Tibial nerve (tissue), 4 donors: Measurements from ENCODE around the gene KCNA10.

Experiments used
- CTCF ChIP-seq, 5 experiments: fragments of 200-600 bp in 3 of 5; fragments of 450-650 bp in 2 of 5; sonication (generic) in 3 of 5; IDR thresholded peaks; one replicate each; pipeline ENCODE4 v1.5.1; 2016 to 2019; ENCODE audit warnings: antibody characterized with exemption in 5 of 5, mild to moderate bottlenecking in 3 of 5, moderate library complexity in 2 of 5
- EP300 ChIP-seq, 2 donors: sonication (generic); formaldehyde crosslinking; IDR thresholded peaks; one replicate each; pipeline ENCODE4 v1.6.1; 2017; ENCODE audit warnings: antibody characterized with exemption in 2 of 2, mild to moderate bottlenecking in 1 of 2

GRCh38 chr1:110495926-110496600 is 22.9 kb downstream of the KCNA10 start:
- TF ChIP-seq CTCF (IDR thresholded peaks at IDR 0.05) (peak; percentile 78 to 85 (median 83)), EP300 (IDR thresholded peaks at IDR 0.05) (no peak)
